ES-I3 (cell line): ENCODE measurements around the gene MINDY1.

Experiments
- H3K36me3 ChIP-seq: 2 replicates; pipeline ENCODE4 v1.6.1; 2013; ENCODE audit warnings: mild to moderate bottlenecking, low read length, control low read depth, moderate library complexity; ENCODE audit not compliant: insufficient read depth
- H3K4me1 ChIP-seq: 2 replicates; pipeline ENCODE4 v1.6.1; 2013; ENCODE audit warnings: mild to moderate bottlenecking, control low read depth, low read length; ENCODE audit not compliant: insufficient read depth
- H3K9ac ChIP-seq: 2 replicates; pipeline ENCODE4 v1.6.1; 2013; ENCODE audit warnings: low read depth, mild to moderate bottlenecking, low read length, moderate library complexity
- H3K9me3 ChIP-seq: 2 replicates; pipeline ENCODE4 v1.6.1; 2013; ENCODE audit warnings: mild to moderate bottlenecking, low read length, moderate library complexity; ENCODE audit not compliant: control insufficient read depth, insufficient read depth

MINDY1 gene

GRCh38 chr1:151035167-151035566 is 28.5 kb upstream of the MINDY1 start:
- peaks cover 8% of the 10 kb centered on the region for H3K4me1 ChIP-seq
- H3K9ac ChIP-seq = no peak overlapping the region
- H3K36me3 ChIP-seq = peaks cover 2% of the 10 kb centered on the region; the same call in 1 of the 2 replicates
- no peaks in the 10 kb centered on the region for H3K9me3 ChIP-seq

- Histone ChIP-seq H3K36me3 (peaks cover 2% of the 10 kb centered on the region; the same call in 1 of the 2 replicates), H3K9me3 (no peaks in the 10 kb centered on the region), H3K4me1 (no peaks in the 10 kb centered on the region), H3K9ac (no peak overlapping the region)
Measured at GRCh38 chr1:151032164-151032563, 25.5 kb upstream of the MINDY1 start.

- Histone ChIP-seq H3K36me3 (peaks cover 6% of the 10 kb centered on the region; the same call in 1 of the 2 replicates), H3K9me3 (no peaks in the 10 kb centered on the region), H3K9ac (no peak overlapping the region), H3K4me1 (no peaks in the 10 kb centered on the region)
Measured at GRCh38 chr1:151026460-151026859, 19.8 kb upstream of the MINDY1 start.

GRCh38 chr1:151024540-151025146 is 17.9 kb upstream of the MINDY1 start:
- H3K4me1 ChIP-seq = no peaks in the 10 kb centered on the region
- H3K9ac ChIP-seq = no peak overlapping the region
- peaks cover 6% of the 10 kb centered on the region; the same call in 1 of the 2 replicates for H3K36me3 ChIP-seq
- no peaks in the 10 kb centered on the region for H3K9me3 ChIP-seq

GRCh38 chr1:151013518-151013917 is 6.8 kb upstream of the MINDY1 start:
- Histone ChIP-seq H3K4me1 (peaks cover 4% of the 10 kb centered on the region; the same call in 1 of the 2 replicates), H3K9ac (no peak overlapping the region), H3K9me3 (no peaks in the 10 kb centered on the region), H3K36me3 (peaks cover 4% of the 10 kb centered on the region; the same call in 1 of the 2 replicates)

- H3K4me1 ChIP-seq = peaks cover 6% of the 10 kb centered on the region; the same call in 1 of the 2 replicates
- peaks cover 4% of the 10 kb centered on the region; the same call in 1 of the 2 replicates for H3K36me3 ChIP-seq
- H3K9me3 ChIP-seq = no peaks in the 10 kb centered on the region
- no peak overlapping the region for H3K9ac ChIP-seq
Measured at GRCh38 chr1:151012684-151013471, 6.2 kb upstream of the MINDY1 start.

GRCh38 chr1:151011154-151011850 is 4.6 kb upstream of the MINDY1 start:
- Histone ChIP-seq H3K9ac (no peak overlapping the region), H3K4me1 (peaks cover 11% of the 10 kb centered on the region; the same call in 1 of the 2 replicates), H3K36me3 (no peaks in the 10 kb centered on the region)

GRCh38 chr1:151010346-151010726 is 3.6 kb upstream of the MINDY1 start:
- Histone ChIP-seq H3K36me3 (no peaks in the 10 kb centered on the region), H3K4me1 (peaks cover 18% of the 10 kb centered on the region), H3K9me3 (no peaks in the 10 kb centered on the region), H3K9ac (no peak overlapping the region)

More at GRCh38 chr1:151011154-151011850, 4.6 kb upstream of the MINDY1 start:
- H3K9me3 ChIP-seq = no peaks in the 10 kb centered on the region

- no peaks in the 10 kb centered on the region for H3K9me3 ChIP-seq
- peaks cover 18% of the 10 kb centered on the region for H3K4me1 ChIP-seq
- no peaks in the 10 kb centered on the region for H3K36me3 ChIP-seq
- peak overlapping the region; percentile 72 for H3K9ac ChIP-seq
Measured at GRCh38 chr1:151009674-151010345, 3.1 kb upstream of the MINDY1 start.

GRCh38 chr1:151009206-151009587 is 2.5 kb upstream of the MINDY1 start:
- H3K36me3 ChIP-seq = no peaks in the 10 kb centered on the region
- peak overlapping the region; percentile 72 for H3K9ac ChIP-seq
- peaks cover 18% of the 10 kb centered on the region for H3K4me1 ChIP-seq

GRCh38 chr1:151008244-151009205 is 1.8 kb upstream of the MINDY1 start, which contains the start of gene PRUNE1:
TSS of gene PRUNE1 (plus strand) at chr1:151008449. CDS start at chr1:151008633, 184 bp downstream.
- H3K9me3 ChIP-seq = no peaks in the 10 kb centered on the region
- peak within 1 kb of the TSS; percentile 72 for H3K9ac ChIP-seq
- H3K36me3 ChIP-seq = no peaks in the 10 kb centered on the region
- peaks cover 18% of the 10 kb centered on the region for H3K4me1 ChIP-seq

More at GRCh38 chr1:151009206-151009587, 2.5 kb upstream of the MINDY1 start:
- no peaks in the 10 kb centered on the region for H3K9me3 ChIP-seq

- H3K4me1 ChIP-seq = peaks cover 18% of the 10 kb centered on the region
- no peaks in the 10 kb centered on the region for H3K36me3 ChIP-seq
- no peaks in the 10 kb centered on the region for H3K9me3 ChIP-seq
- peak overlapping the region; percentile 72; the same call in 1 of the 2 replicates for H3K9ac ChIP-seq
Measured at GRCh38 chr1:151007853-151008243, 1.1 kb upstream of the MINDY1 start.

- Histone ChIP-seq H3K4me1 (peaks cover 27% of the 10 kb centered on the region), H3K9me3 (no peaks in the 10 kb centered on the region), H3K9ac (peak overlapping the region; percentile 60), H3K36me3 (no peaks in the 10 kb centered on the region)
Measured at GRCh38 chr1:151005729-151006319, 878 bp downstream of the MINDY1 start.
